Brain microvascular endothelial cell (primary cell): ENCODE data around the gene VWC2L.

Experiments
- DNase-seq: peaks from one replicate; pipeline ENCODE4 v3.0.0-alpha.2; 2020
- H3K27ac ChIP-seq: fragments of 250-450 bp; sonication (Bioruptor Pico); 2 replicates; pipeline ENCODE4 v1.5.1; 2020; ENCODE audit warnings: mild to moderate bottlenecking, moderate library complexity
- H3K27me3 ChIP-seq: fragments of 250-450 bp; sonication (Bioruptor Pico); replicated peaks from 2 replicates; pipeline ENCODE4 v1.5.1; 2020; ENCODE audit warnings: mild to moderate bottlenecking
- H3K36me3 ChIP-seq: fragments of 250-450 bp; sonication (Bioruptor Pico); replicated peaks from 2 replicates; pipeline ENCODE4 v1.5.1; 2020; ENCODE audit warnings: mild to moderate bottlenecking
- H3K4me3 ChIP-seq: 2 replicates; pipeline ENCODE4 v1.5.1; 2011; ENCODE audit warnings: low read depth, mild to moderate bottlenecking, control low read depth, low read length, moderate library complexity
- CTCF ChIP-seq: IDR thresholded peaks from 2 replicates; pipeline ENCODE4 v1.5.1; 2011; ENCODE audit warnings: low read depth, mild to moderate bottlenecking, moderate library complexity, low read length, control low read depth, inconsistent platforms; ENCODE audit errors: missing control alignments
- in situ Hi-C: cut with HindIII; loops from 2 replicates; pipeline ENCODE4 v1.10.0; 2017; ENCODE audit warnings: low sequenced_read_pairs, low pct_ligation_motif_present

The VWC2L gene

DNA sequence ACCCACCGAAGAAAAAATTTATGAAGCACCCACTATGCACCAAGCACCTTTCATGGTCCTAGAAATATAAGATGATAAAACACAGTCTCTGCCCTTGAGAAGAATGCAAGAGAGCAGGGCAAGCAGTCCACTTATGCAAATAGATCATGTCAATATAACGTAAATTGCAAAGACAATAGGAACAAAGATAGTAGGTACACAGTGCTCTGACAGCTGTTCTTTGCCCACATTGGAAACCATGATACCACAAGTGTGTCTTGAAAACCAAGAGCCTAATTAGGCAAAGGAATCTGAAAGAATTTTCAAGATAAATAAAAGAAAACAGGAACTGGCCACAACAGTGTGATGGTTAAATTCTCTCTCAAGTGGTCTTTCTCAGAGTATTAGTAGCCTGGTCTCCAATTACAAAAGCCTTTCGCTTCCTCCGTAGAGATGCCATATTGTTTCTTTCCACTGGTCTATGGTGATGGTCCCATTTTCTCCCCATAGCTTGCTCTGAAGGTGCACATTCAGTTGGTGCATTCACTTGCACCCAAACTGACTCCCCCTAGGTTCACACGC lies 108.5 kb downstream of the VWC2L start:
- H3K36me3 ChIP-seq: no peaks in the 10 kb centered on the region
- H3K4me3 ChIP-seq: no peak overlapping the region
- in situ Hi-C loops: no loop called here
- no peak for DNase-seq
- no peaks in the 10 kb centered on the region for H3K27me3 ChIP-seq
- no peak overlapping the region for H3K27ac ChIP-seq
- TF ChIP-seq CTCF: no peak

DNA sequence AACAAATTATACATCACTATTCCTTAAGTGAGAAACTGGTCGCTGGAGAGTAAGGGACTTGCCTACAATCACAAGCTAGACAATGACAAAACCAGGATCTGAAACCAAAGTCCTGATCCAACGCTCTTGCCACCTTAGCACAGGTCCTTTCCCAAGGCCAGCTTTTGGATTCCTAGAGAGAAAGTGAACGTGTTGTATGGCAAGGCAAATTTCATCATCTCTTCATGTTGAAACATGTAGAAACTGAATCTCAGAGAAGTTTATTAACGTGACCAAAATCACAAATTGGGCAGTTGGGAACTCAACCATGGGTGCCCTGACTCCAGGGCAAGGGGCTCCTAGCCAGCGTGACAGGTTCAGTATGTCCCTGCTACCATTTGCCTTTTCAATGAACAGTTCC lies 118.2 kb downstream of the VWC2L start:
- Histone ChIP-seq H3K27me3 (no peaks in the 10 kb centered on the region), H3K27ac (no peak overlapping the region), H3K4me3 (no peak overlapping the region), H3K36me3 (no peaks in the 10 kb centered on the region)
- no peak for TF ChIP-seq CTCF
- no peak for DNase-seq
- in situ Hi-C loops: no loop called here

- no peak overlapping the region for H3K27ac ChIP-seq
Observed at GRCh38 chr2:214529514-214529913, 118.7 kb downstream of the VWC2L start.

GRCh38 chr2:214533541-214533940 lies 122.7 kb downstream of the VWC2L start:
- TF ChIP-seq CTCF: no peak

More at GRCh38 chr2:214529514-214529913, 118.7 kb downstream of the VWC2L start:
- no peak for TF ChIP-seq CTCF
- no peak overlapping the region for H3K4me3 ChIP-seq
- no peaks in the 10 kb centered on the region for H3K27me3 ChIP-seq
- in situ Hi-C loops: no loop called here
- no peak for DNase-seq
- H3K36me3 ChIP-seq: no peaks in the 10 kb centered on the region

GRCh38 chr2:214536625-214537024 lies 125.8 kb downstream of the VWC2L start:
- Histone ChIP-seq H3K4me3 (no peak overlapping the region), H3K36me3 (no peaks in the 10 kb centered on the region), H3K27me3 (no peaks in the 10 kb centered on the region), H3K27ac (no peak overlapping the region)
- TF ChIP-seq CTCF: no peak
- DNase-seq: no peak
- in situ Hi-C loops: no loop called here

More at GRCh38 chr2:214533541-214533940, 122.7 kb downstream of the VWC2L start:
- Histone ChIP-seq H3K27me3 (no peaks in the 10 kb centered on the region), H3K36me3 (no peaks in the 10 kb centered on the region), H3K4me3 (no peak overlapping the region), H3K27ac (no peak overlapping the region)
- DNase-seq: no peak
- in situ Hi-C loops: no loop called here

DNA sequence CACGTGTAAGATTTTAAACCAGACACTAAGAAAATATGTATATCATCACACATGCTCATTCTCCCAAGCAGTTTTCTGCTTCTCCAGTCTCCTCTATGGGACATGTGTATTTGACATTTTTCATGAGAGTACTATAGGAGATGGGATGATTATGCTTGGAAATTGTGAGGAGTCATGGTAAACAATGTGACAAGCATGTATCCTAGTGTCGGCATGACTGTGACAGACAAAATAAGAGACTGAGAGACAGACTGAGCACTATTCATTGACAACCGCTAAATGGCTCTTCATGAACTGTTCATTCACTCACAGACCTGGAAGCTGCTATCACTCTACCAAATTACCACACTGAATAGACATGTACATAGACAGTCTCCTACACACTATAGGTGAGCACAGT lies 127.1 kb downstream of the VWC2L start:
- Histone ChIP-seq H3K4me3 (no peak overlapping the region), H3K27ac (no peak overlapping the region), H3K27me3 (no peaks in the 10 kb centered on the region), H3K36me3 (no peaks in the 10 kb centered on the region)
- TF ChIP-seq CTCF: no peak
- in situ Hi-C loops: no loop called here
- no peak for DNase-seq
